ENCODE measurements around the gene CXCL6. TPM values are rescaled to one million over a fixed set of nuclear protein-coding genes. Genes with fewer than 3 reads are reported as not detected.

CXCL6 gene
- total RNA-seq, 4 donors from 2014 or later, result 2.2 TPM; not detected in 3

DNA sequence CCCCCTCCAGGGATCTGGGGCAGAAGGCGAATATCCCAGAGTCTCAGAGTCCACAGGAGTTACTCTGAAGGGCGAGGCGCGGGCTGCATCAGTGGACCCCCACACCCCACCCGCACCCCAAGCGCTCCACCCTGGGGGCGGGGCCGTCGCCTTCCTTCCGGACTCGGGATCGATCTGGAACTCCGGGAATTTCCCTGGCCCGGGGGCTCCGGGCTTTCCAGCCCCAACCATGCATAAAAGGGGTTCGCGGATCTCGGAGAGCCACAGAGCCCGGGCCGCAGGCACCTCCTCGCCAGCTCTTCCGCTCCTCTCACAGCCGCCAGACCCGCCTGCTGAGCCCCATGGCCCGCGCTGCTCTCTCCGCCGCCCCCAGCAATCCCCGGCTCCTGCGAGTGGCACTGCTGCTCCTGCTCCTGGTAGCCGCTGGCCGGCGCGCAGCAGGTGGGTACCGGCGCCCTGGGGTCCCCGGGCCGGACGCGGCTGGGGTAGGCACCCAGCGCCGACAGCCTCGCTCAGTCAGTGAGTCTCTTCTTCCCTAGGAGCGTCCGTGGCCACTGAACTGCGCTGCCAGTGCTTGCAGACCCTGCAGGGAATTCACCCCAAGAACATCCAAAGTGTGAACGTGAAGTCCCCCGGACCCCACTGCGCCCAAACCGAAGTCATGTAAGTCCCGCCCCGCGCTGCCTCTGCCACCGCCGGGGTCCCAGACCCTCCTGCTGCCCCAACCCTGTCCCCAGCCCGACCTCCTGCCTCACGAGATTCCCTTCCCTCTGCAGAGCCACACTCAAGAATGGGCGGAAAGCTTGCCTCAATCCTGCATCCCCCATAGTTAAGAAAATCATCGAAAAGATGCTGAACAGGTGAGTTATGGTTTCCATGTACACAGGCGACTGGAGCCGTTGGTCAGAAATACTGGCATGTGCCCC lies 32.9 kb downstream of the CXCL6 start, which contains the start of gene CXCL1:
CXCL1 (plus strand) TSS at position 264 of the 926 bp plus-strand sequence; CDS start at position 342, 78 bp downstream.
- Histone ChIP-seq H3K27ac (peak within 1 kb of the TSS in 2 of 4 donors; percentile 51 to 78), H3K27me3 (peaks cover 0 to 22% of the 10 kb centered on the region in 2 donors), H3K9me3 (no peaks in the 10 kb centered on the region), H3K36me3 (no peaks in the 10 kb centered on the region), H3K4me3 (peak within 1 kb of the TSS; percentile 35 to 68 (median 56)), H3K4me1 (peaks cover 0 to 18% (median 0%) of the 10 kb centered on the region in 4 donors)
- peak in 1 of 2 donors; percentile 22 for DNase-seq (ENCODE audit: low spot score in 2 of 2)
- TF ChIP-seq POLR2A (IDR thresholded peaks at IDR 0.05) (no peak), EP300 (IDR thresholded peaks at IDR 0.05) (no peak)
- TF ChIP-seq, protein P1, sequence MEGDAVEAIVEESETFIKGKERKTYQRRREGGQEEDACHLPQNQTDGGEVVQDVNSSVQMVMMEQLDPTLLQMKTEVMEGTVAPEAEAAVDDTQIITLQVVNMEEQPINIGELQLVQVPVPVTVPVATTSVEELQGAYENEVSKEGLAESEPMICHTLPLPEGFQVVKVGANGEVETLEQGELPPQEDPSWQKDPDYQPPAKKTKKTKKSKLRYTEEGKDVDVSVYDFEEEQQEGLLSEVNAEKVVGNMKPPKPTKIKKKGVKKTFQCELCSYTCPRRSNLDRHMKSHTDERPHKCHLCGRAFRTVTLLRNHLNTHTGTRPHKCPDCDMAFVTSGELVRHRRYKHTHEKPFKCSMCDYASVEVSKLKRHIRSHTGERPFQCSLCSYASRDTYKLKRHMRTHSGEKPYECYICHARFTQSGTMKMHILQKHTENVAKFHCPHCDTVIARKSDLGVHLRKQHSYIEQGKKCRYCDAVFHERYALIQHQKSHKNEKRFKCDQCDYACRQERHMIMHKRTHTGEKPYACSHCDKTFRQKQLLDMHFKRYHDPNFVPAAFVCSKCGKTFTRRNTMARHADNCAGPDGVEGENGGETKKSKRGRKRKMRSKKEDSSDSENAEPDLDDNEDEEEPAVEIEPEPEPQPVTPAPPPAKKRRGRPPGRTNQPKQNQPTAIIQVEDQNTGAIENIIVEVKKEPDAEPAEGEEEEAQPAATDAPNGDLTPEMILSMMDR (IDR thresholded peaks at IDR 0.05), result no peak
- WGBS, 2 donors, result 8 to 20% methylated on average over 25 to 60 of the region's 61 CpGs

DNA sequence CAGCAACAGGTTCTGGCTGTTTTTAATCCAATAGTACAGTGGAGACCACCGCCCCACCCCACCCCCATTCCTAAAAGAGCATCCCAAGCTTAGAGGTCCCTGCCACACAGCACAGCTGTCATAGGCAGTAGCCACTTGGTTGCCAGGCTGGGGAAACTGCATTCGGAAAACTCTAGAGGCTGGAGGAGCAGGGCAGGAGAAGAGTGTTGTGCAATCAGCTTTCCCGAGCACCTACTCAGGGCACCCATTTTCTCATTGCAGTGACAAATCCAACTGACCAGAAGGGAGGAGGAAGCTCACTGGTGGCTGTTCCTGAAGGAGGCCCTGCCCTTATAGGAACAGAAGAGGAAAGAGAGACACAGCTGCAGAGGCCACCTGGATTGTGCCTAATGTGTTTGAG lies 33.8 kb downstream of the CXCL6 start:
- Histone ChIP-seq H3K36me3 (no peaks in the 10 kb centered on the region), H3K9me3 (no peaks in the 10 kb centered on the region), H3K4me3 (no peak overlapping the region), H3K4me1 (peaks cover 0 to 18% (median 0%) of the 10 kb centered on the region in 4 donors), H3K27ac (no peak overlapping the region), H3K27me3 (peaks cover 0 to 22% of the 10 kb centered on the region in 2 donors)
- DNase-seq (ENCODE audit: low spot score in 2 of 2), result no peak
- WGBS, 2 donors, result 81 to 93% methylated on average over 3 of the region's 3 CpGs
- no peak for TF ChIP-seq POLR2A (IDR thresholded peaks at IDR 0.05)
- TF ChIP-seq EP300 (IDR thresholded peaks at IDR 0.05), result no peak
- TF ChIP-seq, protein P1 (IDR thresholded peaks at IDR 0.05), result no peak

DNA sequence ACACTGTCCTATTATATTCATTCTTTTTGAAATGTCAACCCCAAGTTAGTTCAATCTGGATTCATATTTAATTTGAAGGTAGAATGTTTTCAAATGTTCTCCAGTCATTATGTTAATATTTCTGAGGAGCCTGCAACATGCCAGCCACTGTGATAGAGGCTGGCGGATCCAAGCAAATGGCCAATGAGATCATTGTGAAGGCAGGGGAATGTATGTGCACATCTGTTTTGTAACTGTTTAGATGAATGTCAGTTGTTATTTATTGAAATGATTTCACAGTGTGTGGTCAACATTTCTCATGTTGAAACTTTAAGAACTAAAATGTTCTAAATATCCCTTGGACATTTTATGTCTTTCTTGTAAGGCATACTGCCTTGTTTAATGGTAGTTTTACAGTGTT lies 34.3 kb downstream of the CXCL6 start:
- H3K27ac ChIP-seq, result no peak overlapping the region
- H3K27me3 ChIP-seq, result peaks cover 0 to 22% of the 10 kb centered on the region in 2 donors
- TF ChIP-seq, protein P1 (IDR thresholded peaks at IDR 0.05), result no peak
- no peak for TF ChIP-seq POLR2A (IDR thresholded peaks at IDR 0.05)
- no peak for TF ChIP-seq EP300 (IDR thresholded peaks at IDR 0.05)
- 95 to 96% methylated on average over 1 of the region's 1 CpG for WGBS, 2 donors
- DNase-seq (ENCODE audit: low spot score in 2 of 2), result no peak
- no peak overlapping the region for H3K4me3 ChIP-seq
- H3K4me1 ChIP-seq, result peaks cover 0 to 18% (median 0%) of the 10 kb centered on the region in 4 donors
- no peaks in the 10 kb centered on the region for H3K36me3 ChIP-seq
- H3K9me3 ChIP-seq, result no peaks in the 10 kb centered on the region

DNA sequence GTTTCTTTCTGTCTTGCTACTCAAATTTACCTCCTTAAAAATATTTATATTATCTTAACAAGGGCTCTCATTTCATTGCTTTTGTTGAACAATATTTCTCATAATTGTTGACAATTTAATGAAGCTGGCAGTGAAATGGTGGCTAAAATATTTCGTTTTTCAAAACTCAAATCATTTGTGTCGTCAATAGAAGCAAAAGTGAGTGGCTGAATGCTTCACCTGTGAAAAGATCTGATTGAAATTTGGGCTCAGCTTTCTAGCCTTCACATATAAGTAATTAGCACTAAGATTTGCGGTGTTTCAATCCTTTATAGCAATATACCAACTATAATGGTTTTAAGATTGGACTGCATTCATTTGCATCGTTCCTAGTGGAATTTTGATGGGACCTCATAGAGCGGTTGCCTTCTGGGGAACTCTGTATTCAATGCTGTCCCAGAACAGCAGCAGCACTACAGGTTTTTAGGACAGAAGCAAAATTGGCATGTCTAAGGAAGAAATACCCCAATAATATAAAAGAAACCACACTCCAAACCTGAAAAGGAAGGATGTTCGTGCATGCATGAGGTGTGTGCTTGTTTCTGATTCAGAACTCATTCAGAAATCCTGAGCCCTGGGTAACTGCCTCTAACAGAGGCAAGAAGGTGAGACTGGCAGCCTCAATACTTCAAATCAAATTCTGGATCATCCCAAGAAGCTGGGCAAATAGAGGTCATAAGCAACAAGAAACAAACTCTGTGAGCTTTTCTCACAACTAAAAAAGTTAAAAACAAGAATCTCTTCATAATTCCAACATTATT lies 35.2 kb downstream of the CXCL6 start:
- Histone ChIP-seq H3K4me1 (peaks cover 0 to 18% (median 0%) of the 10 kb centered on the region in 4 donors), H3K27me3 (peaks cover 0 to 22% of the 10 kb centered on the region in 2 donors), H3K36me3 (no peaks in the 10 kb centered on the region), H3K9me3 (no peaks in the 10 kb centered on the region), H3K27ac (no peak overlapping the region), H3K4me3 (no peak overlapping the region)
- no peak for DNase-seq (ENCODE audit: low spot score in 2 of 2)
- 89% methylated on average over 6 of the region's 6 CpGs for WGBS, 2 donors
- no peak for TF ChIP-seq EP300 (IDR thresholded peaks at IDR 0.05)
- TF ChIP-seq, protein P1 (IDR thresholded peaks at IDR 0.05), result no peak
- TF ChIP-seq POLR2A (IDR thresholded peaks at IDR 0.05), result no peak

Data from tibial nerve (tissue), 4 donors.